Neural progenitor cell (in vitro differentiated cells): ENCODE measurements around the gene CLMP. TPM values are rescaled to one million over a fixed set of nuclear protein-coding genes. Genes with fewer than 3 reads are reported as not detected.

Source experiments
- DNase-seq: peaks from one replicate; pipeline ENCODE4 v3.0.0-alpha.2; 2016; ENCODE audit warnings: low spot score
- H2AFZ ChIP-seq: fragments of 200-600 bp; sonication (generic); replicated peaks from 2 replicates; pipeline ENCODE4 v1.6.1; 2016; ENCODE audit warnings: antibody characterized with exemption
- H3F3A ChIP-seq: fragments of 200-600 bp; sonication (generic); 2 replicates; pipeline ENCODE4 v1.6.1; 2016; ENCODE audit warnings: antibody characterized with exemption, low read depth
- H3K27ac ChIP-seq: fragments of 200-600 bp; sonication (generic); 2 replicates; pipeline ENCODE4 v1.5.1; 2016; ENCODE audit warnings: mild to moderate bottlenecking
- H3K27me3 ChIP-seq: fragments of 200-600 bp; sonication (generic); 2 replicates; pipeline ENCODE4 v1.6.1; 2016; ENCODE audit warnings: mild to moderate bottlenecking, moderate library complexity
- H3K36me3 ChIP-seq: fragments of 200-600 bp; sonication (generic); 2 replicates; pipeline ENCODE4 v1.5.1; 2016
- H3K4me1 ChIP-seq: fragments of 200-600 bp; sonication (generic); 2 replicates; pipeline ENCODE4 v1.6.1; 2016; ENCODE audit warnings: mixed run types
- H3K4me2 ChIP-seq: fragments of 200-600 bp; sonication (generic); 2 replicates; pipeline ENCODE4 v1.6.1; 2016
- H3K4me3 ChIP-seq: fragments of 200-600 bp; sonication (generic); 2 replicates; pipeline ENCODE4 v1.5.1; 2016
- H3K79me2 ChIP-seq: fragments of 200-600 bp; sonication (generic); 2 replicates; pipeline ENCODE4 v1.6.1; 2016; ENCODE audit warnings: low read depth
- H3K9ac ChIP-seq: fragments of 200-600 bp; sonication (generic); 2 replicates; pipeline ENCODE4 v1.6.1; 2016
- H3K9me3 ChIP-seq: fragments of 200-600 bp; sonication (generic); 2 replicates; pipeline ENCODE4 v1.5.1; 2016; ENCODE audit warnings: low read depth
- H4K20me1 ChIP-seq: fragments of 200-600 bp; sonication (generic); 2 replicates; pipeline ENCODE4 v1.6.1; 2016; ENCODE audit warnings: low read depth
- H3K27ac Mint-ChIP-seq: 3 replicates; pipeline ENCODE4 v1.8.0; 2021; ENCODE audit warnings: mixed read lengths
- H3K27me3 Mint-ChIP-seq: 2 replicates; pipeline ENCODE4 v1.8.0; 2022; ENCODE audit warnings: low read depth, mild to moderate bottlenecking, inconsistent platforms, moderate library complexity, mixed read lengths; ENCODE audit not compliant: insufficient read depth
- H3K36me3 Mint-ChIP-seq: 3 replicates; pipeline ENCODE4 v1.8.0; 2021; ENCODE audit warnings: mixed read lengths
- H3K4me1 Mint-ChIP-seq: 3 replicates; pipeline ENCODE4 v1.8.0; 2021; ENCODE audit warnings: mixed read lengths
- H3K4me3 Mint-ChIP-seq: 3 replicates; pipeline ENCODE4 v1.8.0; 2021; ENCODE audit warnings: mild to moderate bottlenecking, moderate library complexity, mixed read lengths
- H3K9me3 Mint-ChIP-seq: 3 replicates; pipeline ENCODE4 v1.8.0; 2020; ENCODE audit warnings: mixed read lengths
- EZH2 ChIP-seq: fragments of 200-600 bp; sonication (generic); IDR thresholded peaks from 2 replicates; pipeline ENCODE4 v1.6.1; 2017; ENCODE audit warnings: antibody characterized with exemption, mild to moderate bottlenecking, moderate library complexity
- EZH2phosphoT487 ChIP-seq: fragments of 200-600 bp; sonication (generic); IDR thresholded peaks from 2 replicates; pipeline ENCODE4 v1.6.1; 2017; ENCODE audit warnings: antibody characterized with exemption
- total RNA-seq: library from RNA; depleted of rRNA; stranded (reverse); fragments of >200 nt; gene quantifications from 2 replicates; pipeline ENCODE4 v1.2.3, GENCODE V29; 2015; ENCODE audit warnings: low replicate concordance
- TF ChIP-seq, protein P1 (sequence below): fragments of 200-600 bp; sonication (generic); IDR thresholded peaks from 2 replicates; pipeline ENCODE4 v1.5.1; 2017; ENCODE audit warnings: antibody characterized with exemption, mild to moderate bottlenecking

Gene CLMP
- total RNA-seq, 1 donor from 2014 or later: 10.7 TPM

DNA sequence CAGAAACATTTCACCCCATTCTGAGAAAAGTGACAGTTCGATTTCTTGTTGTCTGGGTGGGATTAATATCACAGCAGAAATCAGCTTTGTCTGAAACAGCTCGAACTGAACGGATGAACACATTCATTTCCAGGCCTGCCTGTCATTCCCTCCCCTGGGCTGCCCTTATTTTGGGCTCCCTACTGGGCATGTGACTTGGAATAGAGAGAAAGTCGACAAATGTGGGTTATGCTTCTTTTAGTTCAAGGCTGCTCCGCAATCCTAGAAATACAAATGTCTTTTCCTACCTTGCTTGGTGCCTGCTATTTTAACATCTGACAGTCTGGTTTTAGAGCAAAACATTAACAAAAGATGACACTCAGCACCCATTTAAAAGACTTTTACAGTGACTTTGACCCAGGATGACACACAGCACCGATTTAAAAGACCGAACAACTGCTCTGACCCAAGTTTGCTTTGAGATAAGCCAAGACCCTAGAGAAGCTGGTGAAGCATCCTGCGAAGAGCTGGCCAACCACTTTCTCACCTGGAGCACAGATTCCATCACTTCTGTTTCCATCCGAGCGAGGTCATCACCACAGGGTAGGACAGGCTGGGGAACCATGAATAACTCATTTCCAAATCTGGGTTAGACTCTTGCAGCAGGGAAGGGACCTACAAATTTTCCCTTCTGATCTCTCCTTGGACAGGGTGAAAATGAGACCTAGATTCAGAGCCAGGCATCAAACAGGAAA lies 13.1 kb downstream of the CLMP start:
- Histone ChIP-seq H3K27me3 (no peaks in the 10 kb centered on the region), H3K9me3 (no peaks in the 10 kb centered on the region), H4K20me1 (no peaks in the 10 kb centered on the region), H3K4me3 (no peak overlapping the region), H3K4me2 (no peak overlapping the region), H3K4me1 (peaks cover 14% of the 10 kb centered on the region), H3K79me2 (no peaks in the 10 kb centered on the region), H3K27ac (no peak overlapping the region), H3K9ac (no peak overlapping the region), H3F3A (peaks cover 5% of the 10 kb centered on the region), H2AFZ (no peak overlapping the region), H3K36me3 (no peaks in the 10 kb centered on the region)
- H3K27me3 Mint-ChIP-seq: peaks cover 4% of the 10 kb centered on the region
- H3K36me3 Mint-ChIP-seq: peaks cover 3% of the 10 kb centered on the region
- H3K4me3 Mint-ChIP-seq: no peak overlapping the region
- TF ChIP-seq EZH2: no peak
- TF ChIP-seq, protein P1, sequence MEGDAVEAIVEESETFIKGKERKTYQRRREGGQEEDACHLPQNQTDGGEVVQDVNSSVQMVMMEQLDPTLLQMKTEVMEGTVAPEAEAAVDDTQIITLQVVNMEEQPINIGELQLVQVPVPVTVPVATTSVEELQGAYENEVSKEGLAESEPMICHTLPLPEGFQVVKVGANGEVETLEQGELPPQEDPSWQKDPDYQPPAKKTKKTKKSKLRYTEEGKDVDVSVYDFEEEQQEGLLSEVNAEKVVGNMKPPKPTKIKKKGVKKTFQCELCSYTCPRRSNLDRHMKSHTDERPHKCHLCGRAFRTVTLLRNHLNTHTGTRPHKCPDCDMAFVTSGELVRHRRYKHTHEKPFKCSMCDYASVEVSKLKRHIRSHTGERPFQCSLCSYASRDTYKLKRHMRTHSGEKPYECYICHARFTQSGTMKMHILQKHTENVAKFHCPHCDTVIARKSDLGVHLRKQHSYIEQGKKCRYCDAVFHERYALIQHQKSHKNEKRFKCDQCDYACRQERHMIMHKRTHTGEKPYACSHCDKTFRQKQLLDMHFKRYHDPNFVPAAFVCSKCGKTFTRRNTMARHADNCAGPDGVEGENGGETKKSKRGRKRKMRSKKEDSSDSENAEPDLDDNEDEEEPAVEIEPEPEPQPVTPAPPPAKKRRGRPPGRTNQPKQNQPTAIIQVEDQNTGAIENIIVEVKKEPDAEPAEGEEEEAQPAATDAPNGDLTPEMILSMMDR: no peak
- TF ChIP-seq EZH2phosphoT487: no peak
- peaks cover 58% of the 10 kb centered on the region for H3K4me1 Mint-ChIP-seq
- DNase-seq: no peak
- H3K9me3 Mint-ChIP-seq: peaks cover 4% of the 10 kb centered on the region
- H3K27ac Mint-ChIP-seq: no peak overlapping the region

DNA sequence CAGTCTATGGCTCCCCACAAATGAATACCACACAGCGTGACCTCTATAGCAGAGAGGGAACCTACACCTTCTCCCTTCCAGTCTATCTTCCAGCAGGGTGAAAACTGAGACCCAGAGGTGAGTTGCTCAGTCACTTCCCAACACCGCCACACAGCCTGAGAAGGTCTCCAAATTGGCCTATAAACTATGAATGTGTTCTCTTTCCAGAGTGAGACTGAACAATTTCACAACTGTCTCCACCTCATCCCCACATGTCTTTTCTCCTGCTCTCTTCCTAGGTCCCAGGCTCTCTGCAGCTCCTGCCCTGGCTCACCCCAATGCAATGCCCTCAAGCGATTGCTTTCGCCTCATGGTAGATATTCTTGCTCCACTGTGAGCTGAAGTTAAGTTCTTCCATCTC lies 14.0 kb downstream of the CLMP start:
- Histone ChIP-seq H3K27me3 (no peaks in the 10 kb centered on the region), H4K20me1 (no peaks in the 10 kb centered on the region), H3K9ac (no peak overlapping the region), H3K4me2 (no peak overlapping the region), H3K79me2 (no peaks in the 10 kb centered on the region), H3K36me3 (no peaks in the 10 kb centered on the region), H3K27ac (no peak overlapping the region), H3K4me1 (peaks cover 11% of the 10 kb centered on the region), H3K4me3 (no peak overlapping the region), H3F3A (peaks cover 5% of the 10 kb centered on the region), H2AFZ (no peak overlapping the region), H3K9me3 (no peaks in the 10 kb centered on the region)
- peaks cover 57% of the 10 kb centered on the region for H3K4me1 Mint-ChIP-seq
- H3K9me3 Mint-ChIP-seq: peaks cover 4% of the 10 kb centered on the region
- no peak overlapping the region for H3K4me3 Mint-ChIP-seq
- no peak for DNase-seq
- peaks cover 3% of the 10 kb centered on the region for H3K36me3 Mint-ChIP-seq
- peaks cover 4% of the 10 kb centered on the region for H3K27me3 Mint-ChIP-seq
- TF ChIP-seq EZH2phosphoT487: no peak
- TF ChIP-seq EZH2: no peak
- TF ChIP-seq, protein P1: no peak
- peak overlapping the region; percentile 55 for H3K27ac Mint-ChIP-seq

DNA sequence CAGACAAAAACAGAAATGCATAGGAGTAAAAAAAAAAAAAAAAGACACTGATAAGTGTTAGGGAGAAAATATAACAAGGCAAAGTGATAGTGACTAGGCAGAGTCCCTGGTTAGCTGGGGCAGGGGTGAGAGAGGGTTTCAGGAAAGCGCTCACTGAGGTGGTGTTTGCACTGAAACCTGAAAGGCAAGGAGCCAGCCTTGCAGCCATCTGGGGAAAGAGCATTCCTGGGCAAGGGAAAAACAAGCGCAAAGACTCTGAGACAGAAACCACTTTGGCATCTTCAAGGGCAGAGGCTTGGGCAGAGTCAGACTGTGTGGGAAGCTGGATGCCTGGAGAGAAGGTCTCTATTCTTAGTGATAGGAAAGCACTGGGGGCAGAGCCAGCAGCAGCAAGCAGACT lies 14.5 kb downstream of the CLMP start:
- H3K4me3 Mint-ChIP-seq: no peak overlapping the region
- H3K27me3 Mint-ChIP-seq: peaks cover 4% of the 10 kb centered on the region
- H3K27ac Mint-ChIP-seq: no peak overlapping the region
- H4K20me1 ChIP-seq: no peaks in the 10 kb centered on the region
- H3K27me3 ChIP-seq: no peaks in the 10 kb centered on the region
- H2AFZ ChIP-seq: no peak overlapping the region
- peaks cover 3% of the 10 kb centered on the region for H3K36me3 Mint-ChIP-seq
- H3K4me1 ChIP-seq: peaks cover 8% of the 10 kb centered on the region
- TF ChIP-seq, protein P1: no peak
- TF ChIP-seq EZH2phosphoT487 (no peak), EZH2 (no peak)
- no peaks in the 10 kb centered on the region for H3K9me3 ChIP-seq
- H3K4me2 ChIP-seq: no peak overlapping the region
- no peak overlapping the region for H3K4me3 ChIP-seq
- no peak overlapping the region for H3K9ac ChIP-seq
- no peak for DNase-seq
- peaks cover 4% of the 10 kb centered on the region for H3K9me3 Mint-ChIP-seq
- no peaks in the 10 kb centered on the region for H3K79me2 ChIP-seq
- H3K36me3 ChIP-seq: no peaks in the 10 kb centered on the region
- H3K27ac ChIP-seq: no peak overlapping the region
- H3F3A ChIP-seq: peaks cover 2% of the 10 kb centered on the region
- peaks cover 57% of the 10 kb centered on the region for H3K4me1 Mint-ChIP-seq
